K562 (cell line): Measurements from ENCODE around the gene PDZD2. TPM values are rescaled to one million over a fixed set of nuclear protein-coding genes. Genes with fewer than 3 reads are reported as not detected.

Experiments
- ATAC-seq: fragments of 200-7000 bp; cut with Tn5 transposase; 3 replicates; pipeline ENCODE4 v1.9.1; 2020; ENCODE audit warnings: moderate library complexity
- BruUV-seq: library from RNA; stranded (reverse); fragments of 400-500 nt; replicated peaks from 2 replicates; lab custom pipeline; 2021; lab: Mats Ljungman, UMichigan
- CTCF ChIA-PET: fragments of 300-600 bp; formaldehyde crosslinking; extraction: SDS; loops from one replicate; lab custom pipeline; 2021; ENCODE audit warnings: low intra/inter-chr PET ratio; lab: Yijun Ruan, JAX
- POLR2A ChIA-PET: fragments of 300-600, 350-650 bp; sonication (Branson Sonifier 250); formaldehyde crosslinking; extraction: SDS; loops from one replicate; lab custom pipeline; 2021; ENCODE audit warnings: antibody characterized with exemption, inconsistent platforms; lab: Yijun Ruan, JAX
- DNase-seq, 4 experiments: peaks; one replicate each; pipeline versions ENCODE4 v3.0.0 to v3.0.0-alpha.2; 2011 to 2018; ENCODE audit warnings: low spot score in 3 of 4, mixed read lengths in 3 of 4; ENCODE audit errors: extremely low read depth in 1 of 4
- FAIRE-seq: peaks from 2 replicates; lab custom pipeline; 2011; peaks lifted over from hg19 to GRCh38; lab: Jason Lieb, UNC
- H2AFZ ChIP-seq: 2 replicates; pipeline ENCODE4 v1.6.0; 2011; ENCODE audit warnings: low read depth, low read length, control low read depth, inconsistent platforms
- H3K27ac ChIP-seq: fragments of 200-600 bp; 3 replicates; pipeline ENCODE4 v1.8.0; 2011; ENCODE audit warnings: low read depth, mild to moderate bottlenecking, control low read depth, inconsistent platforms, low read length, moderate library complexity, mixed read lengths; ENCODE audit errors: extremely low read depth
- H3K27me3 ChIP-seq, 2 experiments: fragments of 300-600 bp in 1 of 2; 2 replicates in 1 of 2; 3 replicates in 1 of 2; pipeline versions ENCODE4 v1.6.0 to v1.8.0; 2011; ENCODE audit warnings: inconsistent platforms in 2 of 2, low read length in 2 of 2, mild to moderate bottlenecking in 1 of 2, mixed read lengths in 1 of 2, moderate library complexity in 1 of 2; ENCODE audit not compliant: control insufficient read depth in 2 of 2, insufficient read depth in 2 of 2
- H3K36me3 ChIP-seq: fragments of 300-600 bp; 3 replicates; pipeline ENCODE4 v1.8.0; 2011; ENCODE audit warnings: mild to moderate bottlenecking, low read length, inconsistent platforms; ENCODE audit not compliant: control insufficient read depth, insufficient read depth
- H3K4me1 ChIP-seq, 2 experiments: fragments of 200-600 bp in 1 of 2; replicated peaks in 1 of 2; 2 replicates in 1 of 2; 3 replicates in 1 of 2; pipeline versions ENCODE4 v1.5.1 to v1.8.0; 2011; ENCODE audit warnings: inconsistent platforms in 2 of 2, low read length in 2 of 2, mild to moderate bottlenecking in 1 of 2, mixed read lengths in 1 of 2, moderate library complexity in 1 of 2; ENCODE audit not compliant: control insufficient read depth in 2 of 2, insufficient read depth in 2 of 2
- H3K4me2 ChIP-seq: 2 replicates; pipeline ENCODE4 v1.6.1; 2011; ENCODE audit warnings: low read length, control low read depth, inconsistent platforms, mixed read lengths; ENCODE audit not compliant: insufficient read depth
- H3K4me3 ChIP-seq: fragments of 200-600 bp; sonication (generic), shearing (Covaris generic); 2 replicates; pipeline ENCODE4 v1.5.1; 2016; ENCODE audit warnings: control low read depth, inconsistent platforms
- H3K79me2 ChIP-seq: fragments of 200-600 bp; 3 replicates; pipeline ENCODE4 v1.8.0; 2011; ENCODE audit warnings: low read length, inconsistent platforms; ENCODE audit not compliant: control insufficient read depth, insufficient read depth
- H3K9ac ChIP-seq, 2 experiments: 2 replicates each; pipeline versions ENCODE4 v1.6.0 to v1.6.1; 2011; ENCODE audit warnings: low read depth in 2 of 2, low read length in 2 of 2, control low read depth in 1 of 2, inconsistent platforms in 1 of 2, mild to moderate bottlenecking in 1 of 2, mixed read lengths in 1 of 2; ENCODE audit not compliant: insufficient read depth in 1 of 2
- H3K9me1 ChIP-seq: one replicate; pipeline ENCODE4 v1.6.0; 2011; ENCODE audit warnings: inconsistent platforms, mild to moderate bottlenecking, low read length, moderate library complexity; ENCODE audit not compliant: control insufficient read depth, insufficient read depth
- H3K9me3 ChIP-seq: replicated peaks from 2 replicates; pipeline ENCODE4 v1.5.1; 2011; ENCODE audit warnings: low read depth, low read length, inconsistent platforms; ENCODE audit not compliant: control insufficient read depth, insufficient read depth
- H4K20me1 ChIP-seq: replicated peaks from 2 replicates; pipeline ENCODE4 v1.6.1; 2011; ENCODE audit warnings: low read length, inconsistent platforms, mixed read lengths; ENCODE audit not compliant: control insufficient read depth, insufficient read depth
- DDX20 ChIP-seq: fragments of 450-650 bp; IDR thresholded peaks from 2 replicates; pipeline ENCODE4 v1.6.1; 2016; ENCODE audit warnings: missing genetic modification characterization, low read depth, mild to moderate bottlenecking, missing compliant biosample characterization, moderate library complexity
- JUND ChIP-seq, 2 experiments: IDR thresholded peaks; 2 replicates in 1 of 2; 3 replicates in 1 of 2; pipeline ENCODE4 v1.6.1; 2011; ENCODE audit warnings: borderline replicate concordance in 2 of 2, low read depth in 2 of 2, low read length in 2 of 2, improper control_type of control experiment in 1 of 2, missing biosample characterization in 1 of 2, missing genetic modification characterization in 1 of 2, missing genetic modification reagents in 1 of 2
- NR4A1 ChIP-seq, 2 experiments: fragments of 250-450 bp in 1 of 2; fragments of 450-650 bp in 1 of 2; sonication (Bioruptor Pico) in 1 of 2; IDR thresholded peaks; 2 replicates each; pipeline versions ENCODE4 v1.4.0 to v1.6.1; 2016 to 2020; ENCODE audit warnings: mild to moderate bottlenecking in 2 of 2, missing compliant biosample characterization in 1 of 2, missing genetic modification characterization in 1 of 2, moderate library complexity in 1 of 2
- PTBP1 ChIP-seq: fragments of 200-400 bp; formaldehyde crosslinking; IDR thresholded peaks from 2 replicates; pipeline ENCODE4 v1.6.1; 2017; ENCODE audit warnings: low read depth, low read length
- RBFOX2 ChIP-seq: fragments of 200-400 bp; formaldehyde crosslinking; IDR thresholded peaks from 2 replicates; pipeline ENCODE4 v1.6.1; 2017; ENCODE audit warnings: low read depth, mild to moderate bottlenecking, low read length, moderate library complexity
- SAFB2 ChIP-seq: fragments of 200-400 bp; formaldehyde crosslinking; IDR thresholded peaks from 2 replicates; pipeline ENCODE4 v1.6.1; 2018; ENCODE audit warnings: borderline replicate concordance, low read length, low read depth, moderate library complexity; ENCODE audit not compliant: severe bottlenecking
- ZC3H8 ChIP-seq: fragments of 450-650 bp; IDR thresholded peaks from 2 replicates; pipeline ENCODE4 v1.6.1; 2017
- ZNF143 ChIP-seq: sonication (generic); formaldehyde crosslinking; IDR thresholded peaks from 2 replicates; pipeline ENCODE4 v1.9.0; 2022; ENCODE audit warnings: mild to moderate bottlenecking, missing genetic modification reagents
- ZNF212 ChIP-seq: fragments of 450-650 bp; formaldehyde crosslinking; IDR thresholded peaks from 2 replicates; pipeline ENCODE4 v1.4.0; 2020; ENCODE audit warnings: mild to moderate bottlenecking
- WGBS: fragments of 100-300 bp; shearing (Covaris generic); methylation state at CpG from one replicate; pipeline ENCODE4 v1.1.6; 2016; ENCODE audit warnings: low coverage, mixed read lengths; ENCODE audit not compliant: insufficient coverage; ENCODE audit errors: missing lambda C conversion rate; 5-methylcytosine and 5-hydroxymethylcytosine counted together
- in situ Hi-C: fragments of 300-500 bp; cut with MboI; formaldehyde crosslinking; loops from 4 replicates; pipeline ENCODE4 v1.15.0; 2018; ENCODE audit warnings: inconsistent platforms, mixed read lengths
- intact Hi-C: fragments of 100-400 bp; cut with micrococcal nuclease; formaldehyde crosslinking; loops from 2 replicates; pipeline ENCODE4 v1.14.2; 2022
- polyA plus RNA-seq, 8 experiments: library from polyadenylated mRNA; depleted of rRNA in 4 of 8; stranded (reverse) in 5 of 8; unstranded in 3 of 8; fragments of >200 nt; fragmentation: Nextera tagmentation in 2 of 8; fragmentation: Illumina TruSeq in 1 of 8; extraction: Ambion mirVana in 2 of 8; extraction: Trizol in 1 of 8; gene quantifications; 2 replicates each; pipeline versions ENCODE4 v1.2.1 to v1.2.3, GENCODE V29; 2011 to 2014; ENCODE audit warnings: inconsistent platforms in 1 of 8, missing spikeins in 1 of 8
- total RNA-seq, 7 experiments: library from RNA; depleted of rRNA in 6 of 7; stranded (reverse); fragments of >200 nt in 6 of 7; fragmentation: Illumina TruSeq in 2 of 7; extraction: Trizol in 2 of 7; gene quantifications; 2 replicates each; pipeline versions ENCODE4 v1.2.1 to v1.2.3, GENCODE V29; 2011 to 2021; ENCODE audit warnings: low replicate concordance in 1 of 7
- TF ChIP-seq, protein P1 (sequence below): sonication (generic); formaldehyde crosslinking; IDR thresholded peaks from 2 replicates; pipeline ENCODE4 v1.8.1; 2022; ENCODE audit warnings: missing genetic modification reagents

Gene PDZD2
- total and polyA plus RNA-seq, 9 of the 15 experiments (the other 6 are each of a cell fraction or from before 2014, with no cell fraction given): 0.02 to 0.08 (median 0.04) TPM; not detected in 6

DNA sequence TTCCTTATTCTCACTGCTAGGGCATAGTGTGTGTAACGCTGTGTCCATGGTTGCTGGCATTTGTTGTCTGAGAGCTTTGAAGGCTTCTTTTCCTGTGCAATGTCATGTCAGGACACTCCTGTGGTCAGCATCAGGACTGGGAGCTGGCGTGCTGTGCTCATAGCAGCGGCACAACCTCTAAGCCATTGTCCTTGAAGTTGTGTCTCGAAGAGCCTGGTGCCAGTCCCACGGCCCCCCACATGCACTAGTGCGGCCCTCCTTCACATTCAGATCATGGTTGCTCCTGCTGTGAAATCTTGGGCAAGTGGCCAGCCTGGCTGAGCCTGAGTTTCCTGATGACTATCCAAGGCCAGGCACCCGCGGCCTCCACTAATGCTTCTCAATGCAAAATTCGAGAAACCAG lies 32.4 kb downstream of the PDZD2 start (continued):
- no peak for TF ChIP-seq ZNF212 (CRISPR knock-in tag)

- H2AFZ ChIP-seq: no peak overlapping the region
- no peak overlapping the region for H3K9ac ChIP-seq
- ChIA-PET CTCF (no interaction called here), POLR2A (interaction anchor here (1.1 kb wide), 1 partner anchor 13 kb away, joined by 3 read pairs; no protein-coding TSS in a partner anchor)
- no peak overlapping the region for H3K4me3 ChIP-seq
- 0% methylated on average over 7 of the region's 7 CpGs for WGBS
- ATAC-seq (no peak), DNase-seq (no peak), FAIRE-seq (no peak)
- H3K27ac ChIP-seq: no peak overlapping the region
- in situ Hi-C loops: no loop called here
- no peaks in the 10 kb centered on the region for H3K9me3 ChIP-seq
- H3K9me1 ChIP-seq: no peaks in the 10 kb centered on the region
- TF ChIP-seq ZC3H8 (no peak), NR4A1 (CRISPR knock-in tag; IDR thresholded peaks at IDR 0.05) (no peak), NR4A1 (tag; IDR thresholded peaks at IDR 0.05) (no peak), SAFB2 (no peak), RBFOX2 (no peak), ZNF143 (CRISPR knock-in tag) (no peak), JUND (IDR thresholded peaks at IDR 0.05; ENCODE audit: borderline replicate concordance, low read depth, low read length) (no peak), JUND (tag; IDR thresholded peaks at IDR 0.05; ENCODE audit: borderline replicate concordance, low read depth, low read length) (no peak), PTBP1 (no peak), DDX20 (tag) (no peak)
- TF ChIP-seq, protein P1, sequence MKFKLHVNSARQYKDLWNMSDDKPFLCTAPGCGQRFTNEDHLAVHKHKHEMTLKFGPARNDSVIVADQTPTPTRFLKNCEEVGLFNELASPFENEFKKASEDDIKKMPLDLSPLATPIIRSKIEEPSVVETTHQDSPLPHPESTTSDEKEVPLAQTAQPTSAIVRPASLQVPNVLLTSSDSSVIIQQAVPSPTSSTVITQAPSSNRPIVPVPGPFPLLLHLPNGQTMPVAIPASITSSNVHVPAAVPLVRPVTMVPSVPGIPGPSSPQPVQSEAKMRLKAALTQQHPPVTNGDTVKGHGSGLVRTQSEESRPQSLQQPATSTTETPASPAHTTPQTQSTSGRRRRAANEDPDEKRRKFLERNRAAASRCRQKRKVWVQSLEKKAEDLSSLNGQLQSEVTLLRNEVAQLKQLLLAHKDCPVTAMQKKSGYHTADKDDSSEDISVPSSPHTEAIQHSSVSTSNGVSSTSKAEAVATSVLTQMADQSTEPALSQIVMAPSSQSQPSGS: no peak
- no peak overlapping the region for H3K4me2 ChIP-seq
- H3K36me3 ChIP-seq: no peaks in the 10 kb centered on the region
- H4K20me1 ChIP-seq: no peaks in the 10 kb centered on the region
- H3K79me2 ChIP-seq: no peaks in the 10 kb centered on the region
- H3K27me3 ChIP-seq: peaks cover 15 to 27% of the 10 kb centered on the region in 2 experiments; a peak in 4 of 5 replicates
- no peaks in the 10 kb centered on the region for H3K4me1 ChIP-seq
- no TSS peak for BruUV-seq
- intact Hi-C loops: no loop called here
These were observed 35.5 kb downstream of the PDZD2 start for GRCh38 chr5:31674371-31674951.
